ENCODE results near the gene MATN1.

The MATN1 gene

DNA sequence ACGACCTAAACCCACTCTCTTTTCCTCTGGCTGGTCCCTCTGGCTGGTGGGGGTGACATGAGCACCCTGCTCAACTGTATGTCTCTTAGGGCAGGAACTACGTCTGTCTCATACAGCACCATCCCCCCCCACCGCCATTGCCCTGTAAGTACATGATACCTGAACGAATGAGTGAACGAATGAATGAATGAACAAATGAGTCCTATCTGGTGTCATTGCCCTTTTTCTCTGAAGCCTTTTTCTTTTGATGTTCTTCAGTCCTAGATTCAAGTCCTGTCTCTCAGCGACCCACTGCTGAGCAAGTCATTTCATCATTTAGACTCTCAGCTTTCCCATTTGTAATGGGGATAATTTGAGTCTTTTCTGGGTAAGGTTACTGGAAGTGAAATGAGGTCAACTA, 10.8 kb downstream of the MATN1 start:
- Histone ChIP-seq H3K9ac (ENCODE audit: low read depth, low read length) (no peak overlapping the region), H3K27ac (ENCODE audit: low read depth, low read length) (no peak overlapping the region), H3K4me3 (ENCODE audit: low read length) (no peak overlapping the region), H3K36me3 (ENCODE audit: insufficient read depth, low read length) (no peaks in the 10 kb centered on the region), H3K9me3 (ENCODE audit: insufficient read depth, low read depth, low read length) (peaks cover 12% of the 10 kb centered on the region; the same call in 1 of the 2 replicates), H3K27me3 (ENCODE audit: insufficient read depth, low read length) (no peaks in the 10 kb centered on the region), H3K4me1 (ENCODE audit: insufficient read depth, low read length) (no peaks in the 10 kb centered on the region)
- 91% methylated on average over 6 of the region's 6 CpGs for WGBS

DNA sequence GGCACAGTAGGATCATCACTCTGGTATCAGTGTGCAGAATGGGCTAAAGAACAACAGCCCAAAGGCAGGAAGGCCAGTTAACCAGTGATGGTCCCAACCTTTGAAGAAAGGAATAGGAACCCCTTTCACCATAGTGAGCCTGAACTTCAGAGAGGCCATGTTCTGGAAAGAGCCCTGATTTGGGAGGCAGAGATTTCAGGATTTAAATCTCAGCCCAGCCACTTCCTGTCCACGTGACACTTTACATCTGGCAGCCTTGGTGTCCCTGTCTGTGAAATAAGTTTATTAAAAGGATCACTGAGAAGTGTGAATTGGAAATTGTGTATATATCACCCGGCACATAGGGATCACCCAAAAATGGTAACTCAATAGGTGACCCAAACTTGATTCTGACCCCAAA, 13.0 kb downstream of the MATN1 start:
- Histone ChIP-seq H3K9me3 (ENCODE audit: insufficient read depth, low read depth, low read length) (peaks cover 5% of the 10 kb centered on the region; the same call in 1 of the 2 replicates), H3K4me3 (ENCODE audit: low read length) (no peak overlapping the region), H3K27me3 (ENCODE audit: insufficient read depth, low read length) (no peaks in the 10 kb centered on the region), H3K4me1 (ENCODE audit: insufficient read depth, low read length) (no peaks in the 10 kb centered on the region), H3K9ac (ENCODE audit: low read depth, low read length) (no peak overlapping the region), H3K27ac (ENCODE audit: low read depth, low read length) (no peak overlapping the region), H3K36me3 (ENCODE audit: insufficient read depth, low read length) (no peaks in the 10 kb centered on the region)
- 82% methylated on average over 2 of the region's 2 CpGs for WGBS

DNA sequence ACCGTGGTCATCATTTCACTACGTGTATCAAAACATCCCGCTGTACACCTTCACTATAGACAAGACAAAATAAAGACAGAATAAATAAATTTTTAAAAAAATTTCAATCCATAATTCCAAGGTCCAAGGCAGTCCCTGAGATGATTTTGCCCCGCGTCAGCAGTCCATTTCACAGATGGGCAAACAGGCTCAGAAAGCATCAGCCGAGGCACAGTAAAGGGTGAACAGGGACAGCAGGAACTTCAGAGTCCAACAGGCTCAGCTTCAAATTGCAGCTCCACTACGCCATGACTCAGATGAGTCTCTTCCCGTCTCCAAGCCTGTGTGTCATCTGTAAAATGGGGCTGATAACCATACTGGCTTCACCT, 15.0 kb downstream of the MATN1 start:
- H3K27me3 ChIP-seq (ENCODE audit: insufficient read depth, low read length): no peaks in the 10 kb centered on the region
- WGBS: 67% methylated on average over 7 of the region's 8 CpGs
- no peaks in the 10 kb centered on the region for H3K9me3 ChIP-seq (ENCODE audit: insufficient read depth, low read depth, low read length)
- H3K36me3 ChIP-seq (ENCODE audit: insufficient read depth, low read length): no peaks in the 10 kb centered on the region
- H3K4me1 ChIP-seq (ENCODE audit: insufficient read depth, low read length): no peaks in the 10 kb centered on the region
- H3K4me3 ChIP-seq (ENCODE audit: low read length): no peak overlapping the region
- no peak overlapping the region for H3K27ac ChIP-seq (ENCODE audit: low read depth, low read length)
- H3K9ac ChIP-seq (ENCODE audit: low read depth, low read length): no peak overlapping the region

DNA sequence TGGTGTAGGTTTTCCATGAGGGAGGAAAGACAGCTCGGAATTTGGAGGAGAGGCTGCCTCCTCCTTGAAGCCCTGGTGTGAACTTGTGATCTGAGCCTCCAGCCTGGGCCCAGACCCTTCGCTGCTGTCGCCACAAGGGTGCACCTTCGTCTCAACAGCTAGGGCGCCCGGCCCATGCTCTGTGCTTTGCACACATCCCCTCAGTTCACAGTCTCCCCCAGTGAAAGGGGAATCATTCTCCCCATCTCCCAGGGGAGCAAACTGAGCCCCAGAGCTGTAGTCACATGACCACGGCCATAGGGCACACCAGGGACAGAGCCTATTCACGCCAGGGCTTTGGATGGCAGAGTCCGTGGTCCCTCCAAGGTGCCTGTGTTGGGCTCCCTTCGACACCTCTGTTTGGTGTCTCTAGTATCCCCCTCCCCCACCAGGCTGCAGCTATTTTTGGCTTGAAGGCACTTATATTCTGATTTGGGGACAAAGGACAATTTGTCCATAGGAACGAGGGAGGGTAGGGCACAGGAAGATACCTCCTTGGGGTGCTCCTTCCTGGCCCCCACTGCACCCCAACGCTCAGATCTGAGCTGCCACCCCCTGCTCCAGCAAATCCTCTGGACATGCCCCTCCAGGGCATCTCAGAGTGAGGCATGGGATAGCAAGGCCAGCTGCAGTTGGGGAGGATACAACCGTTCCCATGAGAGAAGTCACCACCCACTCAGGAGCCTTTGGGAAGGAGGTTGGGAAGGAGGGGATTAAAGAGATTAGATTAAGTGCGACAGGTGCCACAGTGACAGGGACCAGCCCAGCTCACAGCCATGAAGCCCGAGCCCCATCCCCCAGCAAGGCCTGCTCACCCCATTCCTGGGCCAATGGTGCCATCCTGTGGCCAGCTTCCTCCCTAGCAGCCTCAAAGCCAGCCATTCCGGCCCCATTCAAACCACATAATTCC, 15.7 kb downstream of the MATN1 start:
- Histone ChIP-seq H3K9me3 (ENCODE audit: insufficient read depth, low read depth, low read length) (no peaks in the 10 kb centered on the region), H3K4me3 (ENCODE audit: low read length) (no peak overlapping the region), H3K27me3 (ENCODE audit: insufficient read depth, low read length) (no peaks in the 10 kb centered on the region), H3K9ac (ENCODE audit: low read depth, low read length) (no peak overlapping the region), H3K36me3 (ENCODE audit: insufficient read depth, low read length) (no peaks in the 10 kb centered on the region), H3K4me1 (ENCODE audit: insufficient read depth, low read length) (no peaks in the 10 kb centered on the region), H3K27ac (ENCODE audit: low read depth, low read length) (no peak overlapping the region)
- WGBS: 59% methylated on average over 16 of the region's 16 CpGs

DNA sequence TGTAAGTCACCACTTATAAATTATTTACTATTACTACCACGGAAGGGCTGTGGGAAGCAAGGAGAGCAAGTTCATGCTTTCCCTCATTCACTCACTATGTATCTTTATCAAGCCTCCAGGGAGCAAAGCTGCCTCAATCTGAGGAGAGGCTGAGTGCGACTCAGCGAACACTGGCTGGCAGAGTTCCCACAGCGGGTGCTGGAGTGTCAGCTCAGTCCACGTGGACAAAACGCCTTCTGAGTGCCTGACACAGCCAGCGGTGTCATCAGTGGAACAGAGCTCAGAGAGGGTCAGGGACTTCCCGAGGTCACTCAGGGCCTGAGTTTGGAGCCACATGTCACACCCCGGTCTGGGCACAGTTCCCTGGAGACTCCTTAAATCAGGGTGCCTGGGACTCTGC, 16.9 kb downstream of the MATN1 start:
- Histone ChIP-seq H3K36me3 (ENCODE audit: insufficient read depth, low read length) (no peaks in the 10 kb centered on the region), H3K9me3 (ENCODE audit: insufficient read depth, low read depth, low read length) (no peaks in the 10 kb centered on the region), H3K4me3 (ENCODE audit: low read length) (no peak overlapping the region), H3K27me3 (ENCODE audit: insufficient read depth, low read length) (no peaks in the 10 kb centered on the region), H3K9ac (ENCODE audit: low read depth, low read length) (no peak overlapping the region), H3K27ac (ENCODE audit: low read depth, low read length) (no peak overlapping the region), H3K4me1 (ENCODE audit: insufficient read depth, low read length) (no peaks in the 10 kb centered on the region)
- WGBS: 89% methylated on average over 9 of the region's 9 CpGs

DNA sequence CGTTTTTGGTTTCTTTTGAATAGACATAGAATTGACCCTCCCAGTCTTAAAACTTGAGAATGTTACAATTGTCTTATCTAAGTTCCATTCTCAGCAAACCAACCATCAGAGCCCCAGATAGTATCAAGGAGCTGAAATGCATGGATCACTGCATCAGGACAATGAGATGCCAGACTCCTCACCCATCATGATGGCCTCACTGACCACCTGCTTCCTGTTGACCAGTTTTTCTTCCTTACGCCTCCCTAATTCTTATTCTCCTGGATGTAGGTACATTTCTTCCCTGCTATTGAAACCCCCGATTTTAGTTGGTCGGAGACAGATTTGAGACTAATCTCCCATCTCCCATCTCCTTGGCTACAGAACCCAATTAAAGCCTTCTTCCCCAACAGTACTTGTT, 17.7 kb downstream of the MATN1 start:
- Histone ChIP-seq H3K9me3 (ENCODE audit: insufficient read depth, low read depth, low read length) (no peaks in the 10 kb centered on the region), H3K4me3 (ENCODE audit: low read length) (no peak overlapping the region), H3K9ac (ENCODE audit: low read depth, low read length) (no peak overlapping the region), H3K27me3 (ENCODE audit: insufficient read depth, low read length) (no peaks in the 10 kb centered on the region), H3K36me3 (ENCODE audit: insufficient read depth, low read length) (no peaks in the 10 kb centered on the region), H3K4me1 (ENCODE audit: insufficient read depth, low read length) (no peaks in the 10 kb centered on the region), H3K27ac (ENCODE audit: low read depth, low read length) (no peak overlapping the region)
- 87% methylated on average over 4 of the region's 4 CpGs for WGBS

DNA sequence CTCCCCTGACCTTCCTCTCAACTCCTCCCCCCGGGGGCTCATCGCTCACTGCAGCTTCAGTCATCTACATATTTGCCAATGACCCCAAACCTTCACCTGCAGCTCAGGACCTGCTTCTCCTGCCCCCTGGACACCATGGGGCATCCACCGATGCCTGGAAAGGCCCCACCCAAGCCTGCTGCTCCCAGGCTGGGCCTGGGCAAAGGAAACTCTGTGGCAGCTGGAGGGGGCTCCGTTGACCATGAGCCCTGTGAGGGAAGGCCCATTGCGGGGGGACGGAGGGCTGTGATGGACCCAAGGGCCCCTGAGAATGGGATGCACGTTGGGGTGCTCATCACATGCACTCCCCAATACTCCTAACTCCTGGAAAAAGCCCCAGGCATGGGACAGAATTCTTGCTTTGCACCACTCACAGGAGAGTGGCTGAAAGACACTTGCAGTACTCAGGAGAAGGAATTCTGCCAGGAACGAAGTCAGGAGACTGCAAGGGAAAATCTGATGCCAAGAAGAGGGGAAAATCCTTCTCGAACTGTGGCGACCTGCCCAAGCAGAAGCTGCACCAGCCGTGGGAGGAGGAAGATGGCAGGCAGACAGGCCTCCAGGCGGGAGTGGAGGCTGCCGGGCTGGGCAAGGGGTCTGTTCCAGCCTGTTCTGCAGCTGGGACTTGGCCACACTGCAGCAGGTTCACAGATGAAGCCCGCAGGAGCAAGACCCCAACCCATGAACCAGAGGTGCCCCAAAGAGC, 18.4 kb downstream of the MATN1 start:
- H3K9ac ChIP-seq (ENCODE audit: low read depth, low read length): no peak overlapping the region
- no peaks in the 10 kb centered on the region for H3K9me3 ChIP-seq (ENCODE audit: insufficient read depth, low read depth, low read length)
- 90% methylated on average over 14 of the region's 14 CpGs for WGBS
- no peaks in the 10 kb centered on the region for H3K36me3 ChIP-seq (ENCODE audit: insufficient read depth, low read length)
- H3K27me3 ChIP-seq (ENCODE audit: insufficient read depth, low read length): no peaks in the 10 kb centered on the region
- no peaks in the 10 kb centered on the region for H3K4me1 ChIP-seq (ENCODE audit: insufficient read depth, low read length)
- no peak overlapping the region for H3K27ac ChIP-seq (ENCODE audit: low read depth, low read length)
- H3K4me3 ChIP-seq (ENCODE audit: low read length): no peak overlapping the region

DNA sequence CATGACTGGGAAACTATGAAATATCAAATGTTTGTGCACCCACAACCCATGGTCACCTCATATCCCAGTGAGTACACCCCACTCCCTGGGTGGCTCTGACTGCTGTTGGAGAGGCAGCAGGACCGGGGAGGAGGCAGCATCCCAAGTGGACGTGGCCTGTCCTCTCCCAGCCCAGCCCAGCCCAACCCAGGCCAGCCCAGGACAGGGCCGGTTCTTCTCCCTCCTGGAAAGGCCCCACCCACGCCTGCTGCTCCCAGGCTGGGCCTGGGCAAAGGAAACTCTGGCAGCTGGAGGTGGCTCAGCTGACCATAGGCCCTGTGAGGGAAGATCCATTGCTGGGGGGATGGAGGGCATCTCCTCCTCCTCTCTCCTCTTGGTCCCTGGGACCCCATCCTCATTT, 19.1 kb downstream of the MATN1 start:
- no peaks in the 10 kb centered on the region for H3K36me3 ChIP-seq (ENCODE audit: insufficient read depth, low read length)
- WGBS: 73% methylated on average over 4 of the region's 4 CpGs
- no peaks in the 10 kb centered on the region for H3K9me3 ChIP-seq (ENCODE audit: insufficient read depth, low read depth, low read length)
- no peak overlapping the region for H3K9ac ChIP-seq (ENCODE audit: low read depth, low read length)
- no peak overlapping the region for H3K27ac ChIP-seq (ENCODE audit: low read depth, low read length)
- H3K4me1 ChIP-seq (ENCODE audit: insufficient read depth, low read length): no peaks in the 10 kb centered on the region
- H3K4me3 ChIP-seq (ENCODE audit: low read length): no peak overlapping the region
- no peaks in the 10 kb centered on the region for H3K27me3 ChIP-seq (ENCODE audit: insufficient read depth, low read length)

DNA sequence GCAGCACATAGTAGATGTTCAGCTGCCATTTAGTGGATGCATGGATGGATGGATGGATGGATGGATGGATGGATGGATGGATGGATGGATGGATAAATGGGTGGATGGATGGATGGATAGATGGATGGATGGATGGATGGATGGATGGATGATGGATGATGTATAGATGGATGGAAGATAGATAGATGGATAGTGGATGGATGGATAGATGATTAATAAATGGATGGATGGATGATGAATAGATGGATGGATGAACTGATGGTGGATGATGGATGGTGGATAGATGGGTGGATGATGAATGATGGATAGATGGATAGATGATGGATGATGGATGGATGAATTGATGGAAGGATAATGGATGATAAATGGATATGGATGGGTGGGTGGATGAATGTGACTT, 20.6 kb downstream of the MATN1 start:
- H3K36me3 ChIP-seq (ENCODE audit: insufficient read depth, low read length): no peaks in the 10 kb centered on the region
- H3K4me1 ChIP-seq (ENCODE audit: insufficient read depth, low read length): no peaks in the 10 kb centered on the region
- H3K27me3 ChIP-seq (ENCODE audit: insufficient read depth, low read length): no peaks in the 10 kb centered on the region
- no peak overlapping the region for H3K4me3 ChIP-seq (ENCODE audit: low read length)
- H3K9me3 ChIP-seq (ENCODE audit: insufficient read depth, low read depth, low read length): no peaks in the 10 kb centered on the region
- no peak overlapping the region for H3K27ac ChIP-seq (ENCODE audit: low read depth, low read length)
- H3K9ac ChIP-seq (ENCODE audit: low read depth, low read length): no peak overlapping the region

DNA sequence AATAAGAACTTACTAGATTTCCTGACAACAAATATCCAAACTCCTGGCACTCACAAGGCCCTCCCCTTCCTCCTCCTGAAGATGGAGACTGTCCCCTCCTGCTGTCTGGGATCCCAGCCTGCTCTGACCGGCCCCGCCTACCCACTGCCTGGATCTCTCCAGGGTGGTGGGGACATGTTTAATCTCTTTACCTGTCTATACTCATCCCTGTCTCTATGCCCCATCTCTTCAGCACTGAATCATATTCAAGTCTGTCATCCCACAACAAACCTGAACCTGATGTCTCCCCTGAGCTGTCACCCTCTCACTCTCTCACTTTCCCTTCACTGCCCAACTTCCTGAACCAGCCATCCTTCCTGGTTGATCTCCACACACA, 22.1 kb downstream of the MATN1 start:
- H3K4me1 ChIP-seq (ENCODE audit: insufficient read depth, low read length): no peaks in the 10 kb centered on the region
- H3K9me3 ChIP-seq (ENCODE audit: insufficient read depth, low read depth, low read length): no peaks in the 10 kb centered on the region
- no peak overlapping the region for H3K9ac ChIP-seq (ENCODE audit: low read depth, low read length)
- H3K4me3 ChIP-seq (ENCODE audit: low read length): no peak overlapping the region
- WGBS: 92% methylated on average over 2 of the region's 2 CpGs
- no peaks in the 10 kb centered on the region for H3K27me3 ChIP-seq (ENCODE audit: insufficient read depth, low read length)
- H3K36me3 ChIP-seq (ENCODE audit: insufficient read depth, low read length): no peaks in the 10 kb centered on the region
- H3K27ac ChIP-seq (ENCODE audit: low read depth, low read length): no peak overlapping the region

DNA sequence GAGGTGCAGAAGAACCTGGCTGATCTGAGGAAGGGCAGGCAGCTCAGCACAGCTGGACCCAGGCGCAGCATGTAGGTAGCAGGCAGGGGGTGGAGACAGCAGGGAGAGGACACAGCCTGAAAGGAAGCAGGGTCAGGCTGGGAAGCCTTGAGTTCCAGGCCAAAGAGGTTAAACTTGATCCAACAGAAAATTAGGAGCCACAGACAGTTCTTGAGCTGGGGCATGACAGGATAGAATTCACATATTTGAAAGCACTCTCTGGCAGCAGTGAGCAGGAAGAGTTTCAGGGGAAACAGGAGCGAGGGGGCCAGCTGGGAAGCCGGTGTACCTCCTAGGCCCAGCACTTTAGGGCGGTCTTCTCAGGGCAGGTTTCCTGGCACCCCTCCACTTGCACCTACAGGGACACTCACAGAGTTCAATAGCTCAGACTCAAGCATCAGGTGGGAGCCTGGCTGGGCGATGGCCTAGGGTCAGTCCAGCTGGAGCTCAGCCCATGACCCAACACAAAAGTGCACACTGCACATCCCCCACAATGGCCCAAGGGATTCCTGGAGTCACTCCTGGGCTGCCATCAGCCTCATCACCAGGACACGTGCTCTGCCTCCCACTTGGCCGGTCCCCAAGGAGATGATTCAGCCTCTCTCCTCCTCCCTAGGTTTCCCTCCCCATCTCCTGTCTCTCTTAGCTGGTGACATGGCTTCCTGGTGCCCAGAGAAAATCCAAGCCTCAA, 22.7 kb downstream of the MATN1 start:
- H3K9ac ChIP-seq (ENCODE audit: low read depth, low read length): no peak overlapping the region

More for the DNA sequence above, 22.7 kb downstream of the MATN1 start:
- Histone ChIP-seq H3K4me3 (ENCODE audit: low read length) (no peak overlapping the region), H3K27ac (ENCODE audit: low read depth, low read length) (no peak overlapping the region), H3K27me3 (ENCODE audit: insufficient read depth, low read length) (no peaks in the 10 kb centered on the region), H3K36me3 (ENCODE audit: insufficient read depth, low read length) (no peaks in the 10 kb centered on the region), H3K9me3 (ENCODE audit: insufficient read depth, low read depth, low read length) (no peaks in the 10 kb centered on the region), H3K4me1 (ENCODE audit: insufficient read depth, low read length) (no peaks in the 10 kb centered on the region)
- WGBS: 79% methylated on average over 7 of the region's 7 CpGs

Data from HUES64 (cell line).